GM23338 (cell line): ENCODE measurements around the gene RPL29. TPM values are rescaled to one million over a fixed set of nuclear protein-coding genes. Genes with fewer than 3 reads are reported as not detected.

Experiments
- ATAC-seq: fragments of 200-7000 bp; cut with Tn5 transposase; 3 replicates; pipeline ENCODE4 v1.9.1; 2020
- DNase-seq: peaks from one replicate; pipeline ENCODE4 v3.0.0-alpha.2; 2015; ENCODE audit warnings: low spot score
- H2AFZ ChIP-seq: fragments of 200-600 bp; sonication (generic); 2 replicates; pipeline ENCODE4 v1.8.0; 2016; ENCODE audit warnings: antibody characterized with exemption, mild to moderate bottlenecking, moderate library complexity
- H3F3A ChIP-seq: fragments of 200-600 bp; sonication (generic); replicated peaks from 2 replicates; pipeline ENCODE4 v1.8.0; 2017; ENCODE audit warnings: antibody characterized with exemption, mixed run types, low read depth
- H3K27ac ChIP-seq: fragments of 200-600 bp; sonication (generic); 2 replicates; pipeline ENCODE4 v1.6.1; 2016; ENCODE audit warnings: low read depth
- H3K27me3 ChIP-seq: fragments of 200-600 bp; sonication (generic); 2 replicates; pipeline ENCODE4 v1.8.0; 2016; ENCODE audit warnings: mild to moderate bottlenecking, mixed run types, moderate library complexity; ENCODE audit not compliant: insufficient read depth
- H3K36me3 ChIP-seq: fragments of 200-600 bp; sonication (generic); 2 replicates; pipeline ENCODE4 v1.8.0; 2016; ENCODE audit warnings: mild to moderate bottlenecking; ENCODE audit not compliant: insufficient read depth
- H3K4me1 ChIP-seq: fragments of 200-600 bp; sonication (generic); 2 replicates; pipeline ENCODE4 v1.8.0; 2016; ENCODE audit warnings: mild to moderate bottlenecking, moderate library complexity; ENCODE audit not compliant: insufficient read depth
- H3K4me2 ChIP-seq: fragments of 200-600 bp; sonication (generic); 2 replicates; pipeline ENCODE4 v1.7.1; 2017; ENCODE audit warnings: mixed run types
- H3K4me3 ChIP-seq: fragments of 200-600 bp; sonication (generic); 2 replicates; pipeline ENCODE4 v1.6.1; 2016; ENCODE audit warnings: mixed run types
- H3K79me2 ChIP-seq: fragments of 200-600 bp; sonication (generic); replicated peaks from 2 replicates; pipeline ENCODE4 v1.8.0; 2017; ENCODE audit warnings: mild to moderate bottlenecking; ENCODE audit not compliant: insufficient read depth
- H3K9me2 ChIP-seq: fragments of 200-600 bp; sonication (generic); 2 replicates; pipeline ENCODE4 v1.8.0; 2017; ENCODE audit not compliant: insufficient read depth
- H4K20me1 ChIP-seq: fragments of 200-600 bp; sonication (generic); replicated peaks from 2 replicates; pipeline ENCODE4 v1.8.0; 2017; ENCODE audit warnings: mild to moderate bottlenecking; ENCODE audit not compliant: insufficient read depth
- H3K27ac Mint-ChIP-seq: 2 replicates; pipeline ENCODE4 v1.8.0; 2020; ENCODE audit warnings: inconsistent platforms, mild to moderate bottlenecking, moderate library complexity, mixed read lengths
- H3K27me3 Mint-ChIP-seq: 3 replicates; pipeline ENCODE4 v1.8.0; 2022; ENCODE audit warnings: low read depth, mild to moderate bottlenecking, moderate library complexity, mixed read lengths, inconsistent platforms; ENCODE audit not compliant: insufficient read depth, poor library complexity
- H3K36me3 Mint-ChIP-seq: 3 replicates; pipeline ENCODE4 v1.8.0; 2021; ENCODE audit warnings: low read depth, mild to moderate bottlenecking, inconsistent platforms, moderate library complexity, mixed read lengths
- H3K4me1 Mint-ChIP-seq: 3 replicates; pipeline ENCODE4 v1.8.0; 2020; ENCODE audit warnings: mild to moderate bottlenecking, inconsistent platforms, mixed read lengths
- H3K4me3 Mint-ChIP-seq: 3 replicates; pipeline ENCODE4 v1.8.0; 2021; ENCODE audit warnings: moderate library complexity, mild to moderate bottlenecking, inconsistent platforms, mixed read lengths
- H3K9me3 Mint-ChIP-seq: 3 replicates; pipeline ENCODE4 v1.8.0; 2020; ENCODE audit warnings: moderate library complexity, mild to moderate bottlenecking, inconsistent platforms, mixed read lengths
- CTCF ChIP-seq, 2 experiments: fragments of 200-600 bp in 1 of 2; sonication (generic) in 1 of 2; conservative IDR thresholded peaks; 2 replicates each; pipeline versions ENCODE4 v1.5.1 to v1.6.1; 2016 to 2017; ENCODE audit warnings: antibody characterized with exemption in 2 of 2, low read depth in 2 of 2, mild to moderate bottlenecking in 2 of 2, moderate library complexity in 1 of 2
- ZNF462 ChIP-seq: fragments of 250-450 bp; sonication (Bioruptor Pico); IDR thresholded peaks from 2 replicates; pipeline ENCODE4 v1.5.0; 2020; ENCODE audit warnings: mild to moderate bottlenecking, moderate library complexity
- polyA plus RNA-seq: library from polyadenylated mRNA; unstranded; fragments of >200 nt; fragmentation: Nextera tagmentation; extraction: Ambion mirVana; gene quantifications from 2 replicates; pipeline ENCODE4 v1.2.1, GENCODE V29; 2016
- total RNA-seq: library from RNA; depleted of rRNA; stranded (reverse); fragments of >200 nt; shearing (Covaris generic); gene quantifications from 2 replicates; pipeline ENCODE4 v1.2.3, GENCODE V29; 2014

RPL29 gene
- total and polyA plus RNA-seq, 2 experiments from 2014 or later = 1,471 to 1,864 TPM

GRCh38 chr3:52004163-52004787 lies 8.6 kb upstream of the RPL29 start:
- peaks cover 60% of the 10 kb centered on the region for H3K4me1 Mint-ChIP-seq

More at GRCh38 chr3:52004163-52004787, 8.6 kb upstream of the RPL29 start:
- Mint-ChIP-seq H3K9me3 (no peaks in the 10 kb centered on the region), H3K27me3 (peaks cover 22% of the 10 kb centered on the region), H3K36me3 (no peaks in the 10 kb centered on the region), H3K4me3 (no peak overlapping the region; the same call in 2 of the 3 replicates), H3K27ac (no peak overlapping the region)
- Histone ChIP-seq H3K9me2 (no peaks in the 10 kb centered on the region), H3K4me1 (peaks cover 30% of the 10 kb centered on the region; the same call in 1 of the 2 replicates), H3K27me3 (no peaks in the 10 kb centered on the region), H3K79me2 (no peaks in the 10 kb centered on the region), H4K20me1 (no peaks in the 10 kb centered on the region), H2AFZ (no peak overlapping the region), H3K4me2 (0 out of 2 replicates have a peak overlapping the region, but pooled peaks have one; percentile 26), H3K36me3 (no peaks in the 10 kb centered on the region), H3K4me3 (no peak overlapping the region), H3K27ac (no peak overlapping the region), H3F3A (no peaks in the 10 kb centered on the region; the same call in 1 of the 2 replicates)
- DNase-seq (peak; percentile 81), ATAC-seq (peak; percentile 57)
- peak; percentile 64 to 95 for TF ChIP-seq CTCF (conservative IDR thresholded peaks at IDR 0.05; ENCODE audit: low read depth in 2 of 2)
- TF ChIP-seq ZNF462 (CRISPR knock-in tag) = no peak
